Measurements from ENCODE around the gene ERI3.

DNA sequence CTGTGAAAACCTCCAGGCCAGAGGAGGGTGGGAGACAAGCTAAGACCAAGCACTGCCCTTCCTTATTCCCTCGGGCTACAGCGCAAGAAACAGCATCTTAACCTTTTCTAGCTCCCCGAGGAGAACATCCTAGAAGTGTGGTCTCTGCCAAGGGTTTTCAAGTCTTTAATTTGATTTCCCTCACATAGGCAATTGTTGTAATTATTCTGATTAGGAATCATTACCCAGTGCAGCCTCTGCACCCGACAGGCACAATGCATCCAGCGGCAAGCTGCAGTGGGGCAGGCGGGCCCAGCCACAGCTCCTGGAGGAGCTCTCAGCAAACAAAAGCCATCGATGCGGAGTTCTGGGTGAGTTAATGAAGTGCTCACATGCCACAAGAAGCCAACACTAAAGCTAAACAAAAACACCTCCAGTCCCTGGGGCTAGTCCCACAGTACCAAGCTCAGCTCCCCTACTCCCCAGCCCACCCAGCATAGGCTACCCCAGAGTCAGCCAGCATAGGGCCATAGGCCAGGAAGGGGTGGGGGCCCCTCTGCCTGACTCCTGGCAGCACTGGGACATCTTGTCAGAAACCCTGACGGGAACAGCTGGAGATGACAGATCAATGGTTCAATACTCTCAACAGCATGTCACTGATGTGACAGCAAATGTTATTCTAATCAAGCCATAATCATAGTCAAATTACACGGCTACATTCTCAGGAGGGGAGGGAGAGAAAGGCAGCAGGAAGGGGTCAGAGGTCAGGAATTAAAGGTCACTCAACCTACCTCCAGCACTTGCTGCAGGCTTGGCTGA lies 42.5 kb downstream of the ERI3 start:
- TF ChIP-seq CEBPB (IDR thresholded peaks at IDR 0.05; ENCODE audit: low read depth, low read length) (no peak), RFX5 (IDR thresholded peaks at IDR 0.05; ENCODE audit: low read depth, low read length) (no peak)
- TF ChIP-seq, protein P1, sequence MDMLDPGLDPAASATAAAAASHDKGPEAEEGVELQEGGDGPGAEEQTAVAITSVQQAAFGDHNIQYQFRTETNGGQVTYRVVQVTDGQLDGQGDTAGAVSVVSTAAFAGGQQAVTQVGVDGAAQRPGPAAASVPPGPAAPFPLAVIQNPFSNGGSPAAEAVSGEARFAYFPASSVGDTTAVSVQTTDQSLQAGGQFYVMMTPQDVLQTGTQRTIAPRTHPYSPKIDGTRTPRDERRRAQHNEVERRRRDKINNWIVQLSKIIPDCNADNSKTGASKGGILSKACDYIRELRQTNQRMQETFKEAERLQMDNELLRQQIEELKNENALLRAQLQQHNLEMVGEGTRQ (IDR thresholded peaks at IDR 0.05; ENCODE audit: low read depth, low read length): no peak
- TF ChIP-seq, protein P2, sequence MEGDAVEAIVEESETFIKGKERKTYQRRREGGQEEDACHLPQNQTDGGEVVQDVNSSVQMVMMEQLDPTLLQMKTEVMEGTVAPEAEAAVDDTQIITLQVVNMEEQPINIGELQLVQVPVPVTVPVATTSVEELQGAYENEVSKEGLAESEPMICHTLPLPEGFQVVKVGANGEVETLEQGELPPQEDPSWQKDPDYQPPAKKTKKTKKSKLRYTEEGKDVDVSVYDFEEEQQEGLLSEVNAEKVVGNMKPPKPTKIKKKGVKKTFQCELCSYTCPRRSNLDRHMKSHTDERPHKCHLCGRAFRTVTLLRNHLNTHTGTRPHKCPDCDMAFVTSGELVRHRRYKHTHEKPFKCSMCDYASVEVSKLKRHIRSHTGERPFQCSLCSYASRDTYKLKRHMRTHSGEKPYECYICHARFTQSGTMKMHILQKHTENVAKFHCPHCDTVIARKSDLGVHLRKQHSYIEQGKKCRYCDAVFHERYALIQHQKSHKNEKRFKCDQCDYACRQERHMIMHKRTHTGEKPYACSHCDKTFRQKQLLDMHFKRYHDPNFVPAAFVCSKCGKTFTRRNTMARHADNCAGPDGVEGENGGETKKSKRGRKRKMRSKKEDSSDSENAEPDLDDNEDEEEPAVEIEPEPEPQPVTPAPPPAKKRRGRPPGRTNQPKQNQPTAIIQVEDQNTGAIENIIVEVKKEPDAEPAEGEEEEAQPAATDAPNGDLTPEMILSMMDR (conservative IDR thresholded peaks at IDR 0.05; ENCODE audit: low read depth, low read length): no peak

Data from IMR-90 (cell line).